ENCODE data around the gene CDKN2B-AS1. TPM values are rescaled to one million over a fixed set of nuclear protein-coding genes. Genes with fewer than 3 reads are reported as not detected.
"Not testable (repeated sequence)": the region's sequence is repeated elsewhere in the genome, so short reads cannot be mapped to it uniquely, and the experiment has no call there.

CDKN2B-AS1 gene
- total RNA-seq, 1 donor from 2014 or later: 3.5 TPM

- TF ChIP-seq CTCF (IDR thresholded peaks at IDR 0.05): no peak
- Mint-ChIP-seq H3K27me3 (ENCODE audit: low read depth) (no peaks in the 10 kb centered on the region), H3K9me3 (ENCODE audit: low read depth) (no peaks in the 10 kb centered on the region), H3K27ac (ENCODE audit: unreplicated experiment) (no peak overlapping the region), H3K4me1 (ENCODE audit: low read depth) (peaks cover 46% of the 10 kb centered on the region), H3K4me3 (ENCODE audit: unreplicated experiment) (no peak overlapping the region), H3K36me3 (ENCODE audit: low read depth) (peaks cover 7% of the 10 kb centered on the region)
- DNase-seq (ENCODE audit: low spot score): no peak
These were observed 59.5 kb downstream of the CDKN2B-AS1 start for GRCh38 chr9:22054076-22054475.

GRCh38 chr9:22054529-22054928 is 59.9 kb downstream of the CDKN2B-AS1 start:
- Mint-ChIP-seq H3K36me3 (ENCODE audit: low read depth) (peaks cover 7% of the 10 kb centered on the region), H3K9me3 (ENCODE audit: low read depth) (no peaks in the 10 kb centered on the region), H3K4me3 (ENCODE audit: unreplicated experiment) (no peak overlapping the region), H3K27ac (ENCODE audit: unreplicated experiment) (peak overlapping the region; percentile 12), H3K4me1 (ENCODE audit: low read depth) (peaks cover 46% of the 10 kb centered on the region), H3K27me3 (ENCODE audit: low read depth) (no peaks in the 10 kb centered on the region)
- no peak for TF ChIP-seq CTCF (IDR thresholded peaks at IDR 0.05)
- DNase-seq (ENCODE audit: low spot score): no peak

GRCh38 chr9:22055090-22055489 is 60.5 kb downstream of the CDKN2B-AS1 start:
- Mint-ChIP-seq H3K27ac (ENCODE audit: unreplicated experiment) (peak overlapping the region; percentile 92), H3K4me3 (ENCODE audit: unreplicated experiment) (no peak overlapping the region), H3K4me1 (ENCODE audit: low read depth) (peaks cover 46% of the 10 kb centered on the region), H3K36me3 (ENCODE audit: low read depth) (peaks cover 7% of the 10 kb centered on the region), H3K9me3 (ENCODE audit: low read depth) (no peaks in the 10 kb centered on the region), H3K27me3 (ENCODE audit: low read depth) (no peaks in the 10 kb centered on the region)
- no peak for DNase-seq (ENCODE audit: low spot score)
- no peak for TF ChIP-seq CTCF (IDR thresholded peaks at IDR 0.05)

- no peaks in the 10 kb centered on the region for H3K27me3 Mint-ChIP-seq (ENCODE audit: low read depth)
- H3K36me3 Mint-ChIP-seq (ENCODE audit: low read depth): peaks cover 7% of the 10 kb centered on the region
- no peak for TF ChIP-seq CTCF (IDR thresholded peaks at IDR 0.05)
- H3K9me3 Mint-ChIP-seq (ENCODE audit: low read depth): no peaks in the 10 kb centered on the region
- no peak overlapping the region for H3K4me3 Mint-ChIP-seq (ENCODE audit: unreplicated experiment)
- H3K27ac Mint-ChIP-seq (ENCODE audit: unreplicated experiment): no peak overlapping the region
- no peak for DNase-seq (ENCODE audit: low spot score)
- peaks cover 51% of the 10 kb centered on the region for H3K4me1 Mint-ChIP-seq (ENCODE audit: low read depth)
These were observed 61.8 kb downstream of the CDKN2B-AS1 start for GRCh38 chr9:22056402-22056801.

- peaks cover 36% of the 10 kb centered on the region for H3K4me1 Mint-ChIP-seq (ENCODE audit: low read depth)
- H3K27me3 Mint-ChIP-seq (ENCODE audit: low read depth); DNase-seq (ENCODE audit: low spot score); H3K36me3 Mint-ChIP-seq (ENCODE audit: low read depth); H3K9me3 Mint-ChIP-seq (ENCODE audit: low read depth); H3K27ac Mint-ChIP-seq (ENCODE audit: unreplicated experiment); H3K4me3 Mint-ChIP-seq (ENCODE audit: unreplicated experiment): not testable (repeated sequence)
These were observed 63.4 kb downstream of the CDKN2B-AS1 start for GRCh38 chr9:22057972-22058371.

- DNase-seq (ENCODE audit: low spot score): no peak
- Mint-ChIP-seq H3K27me3 (ENCODE audit: low read depth) (no peaks in the 10 kb centered on the region), H3K36me3 (ENCODE audit: low read depth) (peaks cover 5% of the 10 kb centered on the region), H3K4me1 (ENCODE audit: low read depth) (peaks cover 26% of the 10 kb centered on the region), H3K27ac (ENCODE audit: unreplicated experiment) (peak overlapping the region; percentile 38), H3K4me3 (ENCODE audit: unreplicated experiment) (no peak overlapping the region), H3K9me3 (ENCODE audit: low read depth) (no peaks in the 10 kb centered on the region)
- no peak for TF ChIP-seq CTCF (IDR thresholded peaks at IDR 0.05)
These were observed 66.3 kb downstream of the CDKN2B-AS1 start for GRCh38 chr9:22060831-22061383.

All from chondrocyte (in vitro differentiated cells).